ENCODE data around the gene CCHCR1.

CCHCR1 gene

DNA sequence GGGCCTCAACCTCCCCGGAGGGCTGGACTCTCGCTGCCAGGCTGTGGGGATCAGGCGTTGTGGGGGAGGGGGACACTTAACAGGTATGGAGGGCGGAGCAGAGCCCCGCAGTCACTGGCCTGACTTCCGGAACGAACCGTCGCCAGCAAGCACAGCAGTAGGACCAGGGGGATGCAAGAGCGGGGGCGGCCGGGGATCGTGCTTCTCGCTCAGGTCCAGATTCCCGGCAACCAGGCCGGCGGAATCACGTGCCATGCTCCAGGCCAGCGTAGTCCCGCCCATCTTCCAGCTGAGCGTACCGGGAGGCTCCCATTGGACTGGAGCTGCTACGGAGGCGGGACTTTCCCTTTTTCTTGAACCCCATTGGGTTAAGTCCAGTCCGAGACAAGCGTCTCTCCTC lies 22.9 kb upstream of the CCHCR1 start:
- no peak overlapping the region for H3K4me2 ChIP-seq (ENCODE audit: low read length)
- peaks cover 94% of the 10 kb centered on the region for H3K79me2 ChIP-seq (ENCODE audit: low read length)
- peaks cover 22% of the 10 kb centered on the region for H4K20me1 ChIP-seq (ENCODE audit: insufficient read depth, low read length)
- peaks cover 8% of the 10 kb centered on the region for H3K36me3 ChIP-seq (replicated peaks; ENCODE audit: low read depth, low read length)
- H3K9me3 ChIP-seq (ENCODE audit: insufficient read depth, low read length) = no peaks in the 10 kb centered on the region
- H2AFZ ChIP-seq (ENCODE audit: low read depth, low read length) = no peak overlapping the region
- no peak overlapping the region for H3K27ac ChIP-seq (ENCODE audit: low read length)
- no peak for TF ChIP-seq EZH2phosphoT487 (IDR thresholded peaks at IDR 0.05; ENCODE audit: low read depth)
- TF ChIP-seq, protein P1, sequence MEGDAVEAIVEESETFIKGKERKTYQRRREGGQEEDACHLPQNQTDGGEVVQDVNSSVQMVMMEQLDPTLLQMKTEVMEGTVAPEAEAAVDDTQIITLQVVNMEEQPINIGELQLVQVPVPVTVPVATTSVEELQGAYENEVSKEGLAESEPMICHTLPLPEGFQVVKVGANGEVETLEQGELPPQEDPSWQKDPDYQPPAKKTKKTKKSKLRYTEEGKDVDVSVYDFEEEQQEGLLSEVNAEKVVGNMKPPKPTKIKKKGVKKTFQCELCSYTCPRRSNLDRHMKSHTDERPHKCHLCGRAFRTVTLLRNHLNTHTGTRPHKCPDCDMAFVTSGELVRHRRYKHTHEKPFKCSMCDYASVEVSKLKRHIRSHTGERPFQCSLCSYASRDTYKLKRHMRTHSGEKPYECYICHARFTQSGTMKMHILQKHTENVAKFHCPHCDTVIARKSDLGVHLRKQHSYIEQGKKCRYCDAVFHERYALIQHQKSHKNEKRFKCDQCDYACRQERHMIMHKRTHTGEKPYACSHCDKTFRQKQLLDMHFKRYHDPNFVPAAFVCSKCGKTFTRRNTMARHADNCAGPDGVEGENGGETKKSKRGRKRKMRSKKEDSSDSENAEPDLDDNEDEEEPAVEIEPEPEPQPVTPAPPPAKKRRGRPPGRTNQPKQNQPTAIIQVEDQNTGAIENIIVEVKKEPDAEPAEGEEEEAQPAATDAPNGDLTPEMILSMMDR (IDR thresholded peaks at IDR 0.05; ENCODE audit: low read depth, low read length) = no peak
- H3K4me1 ChIP-seq (ENCODE audit: low read length) = peaks cover 37% of the 10 kb centered on the region
- no peak overlapping the region for H3K9ac ChIP-seq (ENCODE audit: low read length)
- no peak overlapping the region for H3K4me3 ChIP-seq (ENCODE audit: low read length)
- H3K27me3 ChIP-seq (ENCODE audit: low read depth, low read length) = no peaks in the 10 kb centered on the region

DNA sequence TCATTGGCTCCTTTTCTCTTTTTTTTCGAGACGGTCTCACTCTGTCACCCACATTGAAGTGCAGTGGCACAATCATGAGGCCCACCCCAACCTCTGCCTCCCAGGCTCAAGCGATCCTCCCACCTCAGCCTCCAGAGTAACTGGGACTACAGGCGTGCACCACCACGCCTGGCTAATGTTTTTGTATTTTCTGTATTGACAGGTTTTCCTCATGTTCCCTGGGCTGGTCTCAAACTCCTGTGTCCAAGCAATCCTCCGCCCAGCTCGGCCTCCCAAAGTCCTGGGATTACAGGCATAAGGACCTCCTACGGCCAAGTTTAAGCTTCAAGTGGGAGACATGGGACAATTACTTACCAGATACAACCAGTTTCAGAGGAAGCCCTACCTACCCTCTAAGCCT lies 22.3 kb upstream of the CCHCR1 start:
- Histone ChIP-seq H3K4me3 (ENCODE audit: low read length) (no peak overlapping the region), H3K4me1 (ENCODE audit: low read length) (peaks cover 37% of the 10 kb centered on the region), H3K9ac (ENCODE audit: low read length) (no peak overlapping the region), H3K27ac (ENCODE audit: low read length) (no peak overlapping the region), H3K4me2 (ENCODE audit: low read length) (peak overlapping the region; percentile 14; the same call in 1 of the 2 replicates), H3K27me3 (ENCODE audit: low read depth, low read length) (no peaks in the 10 kb centered on the region), H3K9me3 (ENCODE audit: insufficient read depth, low read length) (no peaks in the 10 kb centered on the region), H2AFZ (ENCODE audit: low read depth, low read length) (no peak overlapping the region), H3K79me2 (ENCODE audit: low read length) (peaks cover 94% of the 10 kb centered on the region), H4K20me1 (ENCODE audit: insufficient read depth, low read length) (peaks cover 24% of the 10 kb centered on the region), H3K36me3 (replicated peaks; ENCODE audit: low read depth, low read length) (peaks cover 8% of the 10 kb centered on the region)
- TF ChIP-seq, protein P1 (IDR thresholded peaks at IDR 0.05; ENCODE audit: low read depth, low read length) = no peak
- no peak for TF ChIP-seq EZH2phosphoT487 (IDR thresholded peaks at IDR 0.05; ENCODE audit: low read depth)

DNA sequence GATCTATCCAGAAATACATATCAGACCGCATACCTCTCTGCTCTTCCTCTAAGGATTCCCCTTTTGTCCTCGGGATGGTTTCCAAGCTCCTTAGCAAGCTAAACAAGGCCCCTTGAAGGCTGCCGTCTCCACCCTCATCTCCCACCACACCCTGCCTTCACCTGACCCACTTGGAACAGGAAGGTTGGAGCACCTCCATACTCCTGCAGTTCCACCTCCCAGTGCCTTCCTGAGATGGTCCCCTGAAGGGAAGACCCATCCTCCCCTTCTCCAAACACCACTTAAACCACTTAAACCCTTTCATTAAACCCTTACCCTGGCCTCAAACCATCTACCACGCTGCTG lies 21.4 kb upstream of the CCHCR1 start:
- Histone ChIP-seq H3K9ac (ENCODE audit: low read length) (peak overlapping the region; percentile 26; the same call in 1 of the 2 replicates), H3K36me3 (replicated peaks; ENCODE audit: low read depth, low read length) (peaks cover 8% of the 10 kb centered on the region), H3K27ac (ENCODE audit: low read length) (peak overlapping the region; percentile 41), H4K20me1 (ENCODE audit: insufficient read depth, low read length) (peaks cover 24% of the 10 kb centered on the region), H3K4me3 (ENCODE audit: low read length) (peak overlapping the region; percentile 46), H3K9me3 (ENCODE audit: insufficient read depth, low read length) (no peaks in the 10 kb centered on the region), H3K4me2 (ENCODE audit: low read length) (peak overlapping the region; percentile 72), H2AFZ (ENCODE audit: low read depth, low read length) (no peak overlapping the region), H3K4me1 (ENCODE audit: low read length) (peaks cover 37% of the 10 kb centered on the region), H3K27me3 (ENCODE audit: low read depth, low read length) (no peaks in the 10 kb centered on the region), H3K79me2 (ENCODE audit: low read length) (peaks cover 94% of the 10 kb centered on the region)
- TF ChIP-seq, protein P1 (IDR thresholded peaks at IDR 0.05; ENCODE audit: low read depth, low read length) = no peak
- no peak for TF ChIP-seq EZH2phosphoT487 (IDR thresholded peaks at IDR 0.05; ENCODE audit: low read depth)

GRCh38 chr6:31178143-31179041 lies 20.8 kb upstream of the CCHCR1 start:
- peaks cover 8% of the 10 kb centered on the region for H3K36me3 ChIP-seq (replicated peaks; ENCODE audit: low read depth, low read length)
- H3K9me3 ChIP-seq (ENCODE audit: insufficient read depth, low read length) = no peaks in the 10 kb centered on the region
- TF ChIP-seq EZH2phosphoT487 (IDR thresholded peaks at IDR 0.05; ENCODE audit: low read depth) = no peak
- TF ChIP-seq, protein P1 (IDR thresholded peaks at IDR 0.05; ENCODE audit: low read depth, low read length) = no peak
- peak overlapping the region; percentile 26; the same call in 1 of the 2 replicates for H3K9ac ChIP-seq (ENCODE audit: low read length)
- H2AFZ ChIP-seq (ENCODE audit: low read depth, low read length) = no peak overlapping the region
- peak overlapping the region; percentile 41 for H3K27ac ChIP-seq (ENCODE audit: low read length)
- H4K20me1 ChIP-seq (ENCODE audit: insufficient read depth, low read length) = peaks cover 24% of the 10 kb centered on the region
- peaks cover 94% of the 10 kb centered on the region for H3K79me2 ChIP-seq (ENCODE audit: low read length)
- peaks cover 33% of the 10 kb centered on the region for H3K4me1 ChIP-seq (ENCODE audit: low read length)
- H3K27me3 ChIP-seq (ENCODE audit: low read depth, low read length) = no peaks in the 10 kb centered on the region
- H3K4me3 ChIP-seq (ENCODE audit: low read length) = peak overlapping the region; percentile 46
- peak overlapping the region; percentile 72 for H3K4me2 ChIP-seq (ENCODE audit: low read length)

Data from OCI-LY3 (cell line).